Osteocyte (in vitro differentiated cells): ENCODE results near the gene GRM7. TPM values are rescaled to one million over a fixed set of nuclear protein-coding genes. Genes with fewer than 3 reads are reported as not detected.

ENCODE experiments used
- DNase-seq: peaks from one replicate; pipeline ENCODE4 v3.0.0; 2021; ENCODE audit warnings: mixed read lengths; ENCODE audit not compliant: unreplicated experiment; ENCODE audit errors: extremely low spot score
- H3K27ac Mint-ChIP-seq: one replicate; pipeline ENCODE4 v1.8.0; 2021; ENCODE audit warnings: mild to moderate bottlenecking, mixed read lengths; ENCODE audit not compliant: unreplicated experiment
- H3K27me3 Mint-ChIP-seq: one replicate; pipeline ENCODE4 v1.8.0; 2021; ENCODE audit warnings: mixed read lengths; ENCODE audit not compliant: unreplicated experiment
- H3K36me3 Mint-ChIP-seq: one replicate; pipeline ENCODE4 v1.8.0; 2021; ENCODE audit warnings: mixed read lengths; ENCODE audit not compliant: unreplicated experiment
- H3K4me1 Mint-ChIP-seq: one replicate; pipeline ENCODE4 v1.8.0; 2021; ENCODE audit warnings: mixed read lengths; ENCODE audit not compliant: unreplicated experiment
- H3K4me3 Mint-ChIP-seq: one replicate; pipeline ENCODE4 v1.8.0; 2021; ENCODE audit warnings: mild to moderate bottlenecking, moderate library complexity, mixed read lengths; ENCODE audit not compliant: unreplicated experiment
- H3K9me3 Mint-ChIP-seq: one replicate; pipeline ENCODE4 v1.8.0; 2021; ENCODE audit warnings: mixed read lengths; ENCODE audit not compliant: unreplicated experiment
- total RNA-seq: library from RNA; stranded (reverse); gene quantifications from 2 replicates; pipeline ENCODE4 v1.2.1, GENCODE V29; 2021
- TF ChIP-seq, protein P1 (sequence below): fragments of 200-600 bp; sonication (generic); IDR thresholded peaks from 2 replicates; pipeline ENCODE4 v1.5.0; 2021; ENCODE audit warnings: antibody characterized with exemption, mild to moderate bottlenecking, moderate library complexity

Gene GRM7
- total RNA-seq, 1 donor from 2014 or later, result not detected

DNA sequence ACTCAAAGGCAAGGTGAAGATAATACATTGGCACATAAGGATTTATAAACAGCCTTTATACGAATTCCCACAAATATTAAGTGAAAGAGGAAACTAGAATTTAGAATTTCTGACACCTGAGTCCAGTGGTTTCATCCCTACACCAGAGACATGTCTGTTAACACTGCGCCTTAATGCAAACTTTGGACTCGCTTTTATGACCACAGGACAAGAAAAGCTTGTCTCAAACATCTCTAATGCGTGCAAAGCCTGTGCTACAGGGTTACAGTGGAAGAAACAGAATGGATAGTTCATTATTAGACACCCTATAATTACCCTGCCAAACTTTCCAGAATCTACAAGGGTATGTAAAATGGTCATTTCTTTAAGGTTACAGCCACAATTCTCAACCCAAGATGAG, 802.9 kb downstream of the GRM7 start:
- DNase-seq, result no peak
- TF ChIP-seq, protein P1, sequence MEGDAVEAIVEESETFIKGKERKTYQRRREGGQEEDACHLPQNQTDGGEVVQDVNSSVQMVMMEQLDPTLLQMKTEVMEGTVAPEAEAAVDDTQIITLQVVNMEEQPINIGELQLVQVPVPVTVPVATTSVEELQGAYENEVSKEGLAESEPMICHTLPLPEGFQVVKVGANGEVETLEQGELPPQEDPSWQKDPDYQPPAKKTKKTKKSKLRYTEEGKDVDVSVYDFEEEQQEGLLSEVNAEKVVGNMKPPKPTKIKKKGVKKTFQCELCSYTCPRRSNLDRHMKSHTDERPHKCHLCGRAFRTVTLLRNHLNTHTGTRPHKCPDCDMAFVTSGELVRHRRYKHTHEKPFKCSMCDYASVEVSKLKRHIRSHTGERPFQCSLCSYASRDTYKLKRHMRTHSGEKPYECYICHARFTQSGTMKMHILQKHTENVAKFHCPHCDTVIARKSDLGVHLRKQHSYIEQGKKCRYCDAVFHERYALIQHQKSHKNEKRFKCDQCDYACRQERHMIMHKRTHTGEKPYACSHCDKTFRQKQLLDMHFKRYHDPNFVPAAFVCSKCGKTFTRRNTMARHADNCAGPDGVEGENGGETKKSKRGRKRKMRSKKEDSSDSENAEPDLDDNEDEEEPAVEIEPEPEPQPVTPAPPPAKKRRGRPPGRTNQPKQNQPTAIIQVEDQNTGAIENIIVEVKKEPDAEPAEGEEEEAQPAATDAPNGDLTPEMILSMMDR, result no peak
- no peak overlapping the region for H3K4me3 Mint-ChIP-seq
- H3K4me1 Mint-ChIP-seq, result no peaks in the 10 kb centered on the region
- H3K27ac Mint-ChIP-seq, result no peak overlapping the region
- H3K27me3 Mint-ChIP-seq, result no peaks in the 10 kb centered on the region
- no peaks in the 10 kb centered on the region for H3K36me3 Mint-ChIP-seq
- peaks cover 9% of the 10 kb centered on the region for H3K9me3 Mint-ChIP-seq

DNA sequence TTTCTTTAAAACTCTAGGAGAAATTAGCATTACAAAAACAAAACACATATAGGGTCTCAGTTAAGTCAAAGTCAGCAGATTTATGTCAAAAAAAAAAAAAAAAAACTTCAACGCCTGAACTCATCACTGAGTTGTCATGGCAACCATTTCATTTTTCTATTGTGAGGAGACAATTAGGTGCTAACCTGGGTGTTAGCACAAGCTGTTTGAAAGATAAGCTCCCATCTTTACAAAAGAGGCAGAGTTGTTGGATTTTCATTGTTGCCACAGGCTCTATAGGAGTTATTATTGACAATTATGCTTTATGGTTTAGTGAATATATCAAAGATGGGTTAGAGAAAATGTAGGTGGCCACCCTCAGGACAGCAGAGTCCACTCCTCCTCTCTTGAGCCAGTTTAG, 806.9 kb downstream of the GRM7 start:
- Mint-ChIP-seq H3K4me1 (no peaks in the 10 kb centered on the region), H3K27ac (no peak overlapping the region), H3K4me3 (no peak overlapping the region), H3K36me3 (no peaks in the 10 kb centered on the region), H3K9me3 (peaks cover 14% of the 10 kb centered on the region), H3K27me3 (peaks cover 2% of the 10 kb centered on the region)
- DNase-seq, result no peak
- TF ChIP-seq, protein P1, result no peak

DNA sequence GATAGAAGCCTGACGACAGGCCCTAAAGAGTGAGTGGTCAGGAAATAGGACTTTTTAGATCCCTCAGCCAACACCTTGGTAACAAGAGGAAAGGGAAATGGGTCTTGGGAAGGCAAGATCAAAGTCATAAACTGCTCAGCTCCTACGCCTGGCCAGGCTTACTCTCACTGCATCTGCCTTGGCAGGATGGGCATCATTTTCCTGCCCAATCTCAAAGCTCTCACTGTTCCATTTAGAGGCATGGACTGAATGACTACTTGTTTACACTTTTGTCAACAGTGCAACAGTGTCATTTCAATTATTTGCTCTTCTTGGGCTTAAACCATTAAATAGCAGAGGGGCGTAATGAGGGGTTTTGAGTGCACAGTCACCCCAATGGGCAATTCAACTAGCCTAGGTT, 808.7 kb downstream of the GRM7 start:
- Mint-ChIP-seq H3K4me1 (no peaks in the 10 kb centered on the region), H3K4me3 (no peak overlapping the region), H3K27ac (no peak overlapping the region), H3K36me3 (no peaks in the 10 kb centered on the region), H3K27me3 (peaks cover 2% of the 10 kb centered on the region), H3K9me3 (peaks cover 14% of the 10 kb centered on the region)
- TF ChIP-seq, protein P1, result no peak
- DNase-seq, result no peak

DNA sequence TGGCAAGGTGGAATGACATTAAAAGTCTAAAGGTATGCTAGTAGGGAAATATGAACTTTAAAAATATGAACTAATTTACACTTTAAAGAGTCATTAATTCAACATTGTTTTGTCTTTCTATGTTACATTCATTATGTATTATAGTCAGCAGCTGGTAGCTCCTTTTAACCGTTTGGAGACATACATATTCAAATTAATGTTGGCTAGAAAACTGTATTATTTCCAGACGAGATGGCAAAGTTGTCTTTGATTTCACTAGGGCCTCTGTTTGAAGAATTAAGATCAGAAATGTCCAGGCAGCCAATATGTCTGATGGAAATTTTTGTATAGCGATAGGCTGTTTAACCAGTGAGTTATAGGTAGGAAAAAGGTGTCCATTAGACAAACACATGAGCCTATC, 817.6 kb downstream of the GRM7 start:
- Mint-ChIP-seq H3K4me1 (no peaks in the 10 kb centered on the region), H3K9me3 (peaks cover 10% of the 10 kb centered on the region), H3K27ac (no peak overlapping the region), H3K27me3 (no peaks in the 10 kb centered on the region), H3K4me3 (no peak overlapping the region), H3K36me3 (no peaks in the 10 kb centered on the region)
- TF ChIP-seq, protein P1, result no peak
- no peak for DNase-seq

DNA sequence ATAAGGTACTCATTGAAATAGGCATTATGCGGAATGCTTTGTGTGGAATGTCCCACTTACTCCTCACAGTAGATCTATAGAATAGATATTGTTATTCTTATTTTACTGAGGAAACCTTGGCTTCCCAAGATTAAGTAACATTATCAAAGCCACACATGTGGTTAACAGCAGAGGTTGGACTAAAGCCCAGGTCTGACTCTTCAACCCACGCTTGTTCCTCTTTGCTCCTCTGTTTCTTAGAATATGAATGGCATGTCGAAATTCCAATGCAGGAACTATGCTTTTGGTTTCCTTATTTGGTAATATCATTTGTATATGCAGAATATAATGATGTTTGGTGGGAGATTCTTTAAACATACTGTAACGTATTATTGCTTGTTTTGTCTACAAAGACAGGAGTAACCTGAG, 821.9 kb downstream of the GRM7 start:
- H3K27me3 Mint-ChIP-seq, result no peaks in the 10 kb centered on the region
- no peak overlapping the region for H3K4me3 Mint-ChIP-seq
- H3K27ac Mint-ChIP-seq, result no peak overlapping the region
- DNase-seq, result no peak
- no peaks in the 10 kb centered on the region for H3K36me3 Mint-ChIP-seq
- no peaks in the 10 kb centered on the region for H3K4me1 Mint-ChIP-seq
- TF ChIP-seq, protein P1, result no peak
- peaks cover 21% of the 10 kb centered on the region for H3K9me3 Mint-ChIP-seq
